Osteocyte (in vitro differentiated cells): Measurements from ENCODE around the gene ATAD2B. TPM values are rescaled to one million over a fixed set of nuclear protein-coding genes. Genes with fewer than 3 reads are reported as not detected.
A peak's percentile ranks its signal among the peaks of the same experiment; 100 is the strongest.

Experiments
- DNase-seq: peaks from one replicate; pipeline ENCODE4 v3.0.0; 2021; ENCODE audit warnings: mixed read lengths; ENCODE audit not compliant: unreplicated experiment; ENCODE audit errors: extremely low spot score
- H3K27ac Mint-ChIP-seq: one replicate; pipeline ENCODE4 v1.8.0; 2021; ENCODE audit warnings: mild to moderate bottlenecking, mixed read lengths; ENCODE audit not compliant: unreplicated experiment
- H3K27me3 Mint-ChIP-seq: one replicate; pipeline ENCODE4 v1.8.0; 2021; ENCODE audit warnings: mixed read lengths; ENCODE audit not compliant: unreplicated experiment
- H3K36me3 Mint-ChIP-seq: one replicate; pipeline ENCODE4 v1.8.0; 2021; ENCODE audit warnings: mixed read lengths; ENCODE audit not compliant: unreplicated experiment
- H3K4me1 Mint-ChIP-seq: one replicate; pipeline ENCODE4 v1.8.0; 2021; ENCODE audit warnings: mixed read lengths; ENCODE audit not compliant: unreplicated experiment
- H3K4me3 Mint-ChIP-seq: one replicate; pipeline ENCODE4 v1.8.0; 2021; ENCODE audit warnings: mild to moderate bottlenecking, moderate library complexity, mixed read lengths; ENCODE audit not compliant: unreplicated experiment
- H3K9me3 Mint-ChIP-seq: one replicate; pipeline ENCODE4 v1.8.0; 2021; ENCODE audit warnings: mixed read lengths; ENCODE audit not compliant: unreplicated experiment
- total RNA-seq: library from RNA; stranded (reverse); gene quantifications from 2 replicates; pipeline ENCODE4 v1.2.1, GENCODE V29; 2021
- TF ChIP-seq, protein P1 (sequence below): fragments of 200-600 bp; sonication (generic); IDR thresholded peaks from 2 replicates; pipeline ENCODE4 v1.5.0; 2021; ENCODE audit warnings: antibody characterized with exemption, mild to moderate bottlenecking, moderate library complexity

Gene ATAD2B
- total RNA-seq, 1 donor from 2014 or later = 27.3 TPM

DNA sequence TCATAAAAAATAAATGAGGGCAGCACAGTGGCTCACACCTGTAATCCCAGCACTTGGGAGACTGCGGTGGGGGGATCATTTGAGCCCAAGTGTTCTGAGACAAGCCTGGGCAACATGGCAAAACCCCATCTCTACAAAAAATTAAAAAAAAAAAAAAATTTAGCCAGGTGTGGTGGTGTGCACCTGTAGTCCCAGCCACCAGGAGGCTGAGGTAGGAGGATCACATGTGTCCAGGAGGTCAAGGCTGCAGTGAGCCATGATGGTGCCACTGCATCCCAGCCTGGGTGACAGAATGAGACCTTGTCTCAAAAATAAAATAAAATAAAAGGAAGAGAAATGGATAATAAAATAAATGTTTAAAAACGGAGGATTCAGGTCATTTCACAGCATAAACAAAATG, 113.5 kb downstream of the ATAD2B start:
- DNase-seq = no peak
- H3K9me3 Mint-ChIP-seq = no peaks in the 10 kb centered on the region
- H3K27me3 Mint-ChIP-seq = no peaks in the 10 kb centered on the region
- H3K4me3 Mint-ChIP-seq = no peak overlapping the region
- H3K27ac Mint-ChIP-seq = no peak overlapping the region
- TF ChIP-seq, protein P1, sequence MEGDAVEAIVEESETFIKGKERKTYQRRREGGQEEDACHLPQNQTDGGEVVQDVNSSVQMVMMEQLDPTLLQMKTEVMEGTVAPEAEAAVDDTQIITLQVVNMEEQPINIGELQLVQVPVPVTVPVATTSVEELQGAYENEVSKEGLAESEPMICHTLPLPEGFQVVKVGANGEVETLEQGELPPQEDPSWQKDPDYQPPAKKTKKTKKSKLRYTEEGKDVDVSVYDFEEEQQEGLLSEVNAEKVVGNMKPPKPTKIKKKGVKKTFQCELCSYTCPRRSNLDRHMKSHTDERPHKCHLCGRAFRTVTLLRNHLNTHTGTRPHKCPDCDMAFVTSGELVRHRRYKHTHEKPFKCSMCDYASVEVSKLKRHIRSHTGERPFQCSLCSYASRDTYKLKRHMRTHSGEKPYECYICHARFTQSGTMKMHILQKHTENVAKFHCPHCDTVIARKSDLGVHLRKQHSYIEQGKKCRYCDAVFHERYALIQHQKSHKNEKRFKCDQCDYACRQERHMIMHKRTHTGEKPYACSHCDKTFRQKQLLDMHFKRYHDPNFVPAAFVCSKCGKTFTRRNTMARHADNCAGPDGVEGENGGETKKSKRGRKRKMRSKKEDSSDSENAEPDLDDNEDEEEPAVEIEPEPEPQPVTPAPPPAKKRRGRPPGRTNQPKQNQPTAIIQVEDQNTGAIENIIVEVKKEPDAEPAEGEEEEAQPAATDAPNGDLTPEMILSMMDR = no peak
- H3K4me1 Mint-ChIP-seq = no peaks in the 10 kb centered on the region
- peaks cover 22% of the 10 kb centered on the region for H3K36me3 Mint-ChIP-seq

DNA sequence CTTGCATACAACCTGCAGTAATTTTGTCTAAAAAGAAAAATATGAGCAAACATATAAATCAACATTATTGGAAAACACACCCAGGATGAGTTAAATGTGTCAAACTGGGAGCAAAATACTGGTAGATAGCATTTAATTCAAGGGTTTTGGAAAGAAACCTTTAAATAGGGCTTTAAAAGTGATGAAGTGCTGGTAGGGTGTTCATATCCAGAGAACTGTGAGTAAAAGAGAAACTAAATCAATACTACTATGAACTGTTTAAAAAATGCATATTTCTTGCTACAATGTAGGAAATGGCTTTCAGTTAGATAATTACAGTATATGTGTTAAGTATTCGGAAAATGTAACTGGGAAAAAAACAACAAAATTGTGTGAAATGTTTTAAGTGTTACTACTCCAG, 117.8 kb downstream of the ATAD2B start:
- H3K27me3 Mint-ChIP-seq = no peaks in the 10 kb centered on the region
- DNase-seq = no peak

DNA sequence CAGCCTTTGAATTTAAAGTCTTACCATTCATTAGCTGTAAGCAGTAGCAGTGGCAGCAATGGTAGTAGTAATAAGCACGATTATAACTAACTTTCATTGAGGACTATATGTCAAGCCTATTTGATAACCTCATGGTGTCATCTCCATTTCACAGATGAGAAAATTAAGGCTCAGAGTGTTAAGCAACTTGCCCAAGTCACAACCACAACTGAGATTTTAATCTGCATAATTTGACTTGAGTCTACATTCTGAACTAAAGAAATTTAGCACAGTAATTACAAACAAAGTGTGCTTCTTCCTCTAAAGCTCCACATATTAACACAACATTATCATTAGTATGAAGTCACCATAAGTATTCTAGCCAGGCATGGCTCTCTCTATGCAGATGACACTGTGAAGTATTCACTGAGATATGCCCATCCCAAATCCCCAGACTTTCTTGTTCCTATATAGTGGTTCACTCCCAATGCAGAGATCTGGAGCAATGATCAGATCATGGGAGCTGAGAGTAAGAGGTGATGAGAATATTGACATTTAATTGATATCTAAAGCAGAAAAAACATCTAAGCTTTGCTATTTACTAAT, 120.2 kb downstream of the ATAD2B start:
- Mint-ChIP-seq H3K27me3 (no peaks in the 10 kb centered on the region), H3K4me3 (no peak overlapping the region), H3K4me1 (peaks cover 19% of the 10 kb centered on the region), H3K9me3 (no peaks in the 10 kb centered on the region), H3K27ac (no peak overlapping the region), H3K36me3 (peaks cover 23% of the 10 kb centered on the region)
- no peak for DNase-seq
- TF ChIP-seq, protein P1 = no peak

More for the DNA sequence above, 117.8 kb downstream of the ATAD2B start:
- Mint-ChIP-seq H3K27ac (no peak overlapping the region), H3K4me1 (no peaks in the 10 kb centered on the region), H3K4me3 (no peak overlapping the region), H3K9me3 (no peaks in the 10 kb centered on the region), H3K36me3 (peaks cover 23% of the 10 kb centered on the region)
- TF ChIP-seq, protein P1 = no peak

DNA sequence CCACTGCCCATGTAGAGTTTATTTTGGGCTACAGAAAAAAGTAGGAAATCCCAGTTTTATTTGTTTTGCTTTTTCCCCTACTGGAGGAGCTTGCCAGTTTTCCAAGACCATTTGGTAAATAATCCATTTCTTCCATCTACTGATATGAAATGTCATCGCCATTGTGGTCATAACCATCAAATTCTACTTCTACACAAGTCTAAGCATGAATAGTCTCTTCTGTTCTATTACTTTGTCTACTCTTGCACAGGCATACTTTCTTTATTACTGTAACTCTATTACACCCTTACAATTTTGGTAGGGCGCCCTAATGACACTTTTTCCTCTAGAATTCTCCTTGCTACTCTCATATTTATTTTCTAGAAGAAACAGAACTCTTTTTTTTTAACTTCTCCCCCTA, 120.7 kb downstream of the ATAD2B start:
- H3K27ac Mint-ChIP-seq = no peak overlapping the region
- DNase-seq = no peak
- peaks cover 21% of the 10 kb centered on the region for H3K4me1 Mint-ChIP-seq
- H3K27me3 Mint-ChIP-seq = no peaks in the 10 kb centered on the region
- H3K4me3 Mint-ChIP-seq = no peak overlapping the region
- peaks cover 23% of the 10 kb centered on the region for H3K36me3 Mint-ChIP-seq
- TF ChIP-seq, protein P1 = no peak
- H3K9me3 Mint-ChIP-seq = no peaks in the 10 kb centered on the region

DNA sequence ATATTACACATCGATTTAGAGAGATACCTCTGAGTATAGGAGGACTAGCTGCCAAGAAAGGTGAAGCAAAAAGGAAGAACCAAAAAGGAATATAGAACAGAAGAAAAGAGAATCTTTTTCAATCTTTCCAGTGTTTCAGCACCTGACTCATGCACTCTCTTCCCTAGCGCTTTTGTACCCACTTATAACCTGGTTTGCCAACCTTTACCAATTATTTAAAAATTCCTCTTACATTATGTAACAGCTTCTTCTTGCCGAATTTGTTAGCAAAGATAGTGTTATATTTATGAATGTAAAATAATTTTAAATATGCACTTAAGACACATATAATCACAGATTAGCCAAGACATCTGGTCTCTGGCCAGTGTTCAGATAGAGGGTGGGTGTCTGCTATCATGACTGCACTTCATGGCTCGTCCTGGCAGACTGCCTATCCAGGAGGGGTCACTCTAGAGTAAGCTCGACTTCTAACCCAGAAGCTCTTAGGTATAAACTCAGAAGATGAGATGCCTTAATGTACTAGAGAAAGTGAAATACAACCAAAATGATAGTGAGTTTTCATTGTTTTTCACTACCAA, 122.9 kb downstream of the ATAD2B start:
- Mint-ChIP-seq H3K4me1 (peaks cover 21% of the 10 kb centered on the region), H3K27me3 (no peaks in the 10 kb centered on the region), H3K27ac (peak overlapping the region; percentile 42), H3K9me3 (no peaks in the 10 kb centered on the region), H3K4me3 (no peak overlapping the region), H3K36me3 (peaks cover 15% of the 10 kb centered on the region)
- TF ChIP-seq, protein P1 = peak; percentile 25
- no peak for DNase-seq
